Suprapubic skin (tissue), 3 donors: ENCODE results near the gene ADARB1.

Source experiments
- CTCF ChIP-seq, 2 donors: fragments of 200-600 bp in 1 of 2; fragments of 450-650 bp in 1 of 2; sonication (generic) in 1 of 2; IDR thresholded peaks; one replicate each; pipeline ENCODE4 v1.5.1; 2016 to 2019; ENCODE audit warnings: antibody characterized with exemption in 2 of 2, mild to moderate bottlenecking in 1 of 2, moderate library complexity in 1 of 2
- EP300 ChIP-seq: sonication (generic); formaldehyde crosslinking; IDR thresholded peaks from one replicate; pipeline ENCODE4 v1.6.1; 2017; ENCODE audit warnings: antibody characterized with exemption
- POLR2A ChIP-seq, 2 donors: fragments of 450-650 bp; IDR thresholded peaks; one replicate each; pipeline ENCODE4 v1.6.1; 2017; ENCODE audit warnings: antibody characterized with exemption in 2 of 2, mild to moderate bottlenecking in 2 of 2, moderate library complexity in 2 of 2

- TF ChIP-seq CTCF (IDR thresholded peaks at IDR 0.05) (no peak), POLR2A (IDR thresholded peaks at IDR 0.05) (no peak), EP300 (no peak)
Measured at GRCh38 chr21:45265721-45266517, 191.5 kb downstream of the ADARB1 start.
